NCI-H2171 (cell line): ENCODE results near the gene MTFMT.
A peak's percentile ranks its signal among the peaks of the same experiment; 100 is the strongest.
"Not testable (repeated sequence)": the region's sequence is repeated elsewhere in the genome, so short reads cannot be mapped to it uniquely, and the experiment has no call there.

Experiments
- DNase-seq: peaks from one replicate; lab custom pipeline; 2025; lab: John Stamatoyannopoulos, UW

The MTFMT gene

GRCh38 chr15:65038836-65039235 lies 9.4 kb upstream of the MTFMT start:
- DNase-seq: no peak

GRCh38 chr15:65038428-65038827 lies 9.0 kb upstream of the MTFMT start:
- DNase-seq: no peak

- DNase-seq: no peak
Observed at GRCh38 chr15:65037309-65037708, 7.9 kb upstream of the MTFMT start.

- no peak for DNase-seq
Observed at GRCh38 chr15:65034719-65035118, 5.3 kb upstream of the MTFMT start.

- peak; percentile 11 for DNase-seq
Observed at GRCh38 chr15:65033659-65034269, 4.3 kb upstream of the MTFMT start.

GRCh38 chr15:65032801-65033537 lies 3.5 kb upstream of the MTFMT start:
- no peak for DNase-seq

GRCh38 chr15:65029736-65030208 lies 333 bp upstream of the MTFMT start:
- no peak for DNase-seq

- no peak for DNase-seq
Observed at GRCh38 chr15:65028338-65028737, 1.1 kb downstream of the MTFMT start.

- DNase-seq: no peak
Observed at GRCh38 chr15:65027593-65027992, 1.8 kb downstream of the MTFMT start.

- DNase-seq: no peak
Observed at GRCh38 chr15:65026756-65027155, 2.7 kb downstream of the MTFMT start.

- no peak for DNase-seq
Observed at GRCh38 chr15:65021488-65021887, 8.0 kb downstream of the MTFMT start.

- no peak for DNase-seq
Observed at GRCh38 chr15:65020419-65020818, 9.0 kb downstream of the MTFMT start.

GRCh38 chr15:65011198-65011597 lies 18.2 kb downstream of the MTFMT start:
- DNase-seq: not testable (repeated sequence)

GRCh38 chr15:65008983-65009382 lies 20.5 kb downstream of the MTFMT start:
- no peak for DNase-seq

GRCh38 chr15:65006876-65007275 lies 22.6 kb downstream of the MTFMT start:
- DNase-seq: no peak

- no peak for DNase-seq
Observed at GRCh38 chr15:65004993-65005392, 24.4 kb downstream of the MTFMT start.

GRCh38 chr15:64997745-64998375 lies 31.6 kb downstream of the MTFMT start:
- no peak for DNase-seq

GRCh38 chr15:64997066-64997465 lies 32.4 kb downstream of the MTFMT start:
- no peak for DNase-seq

- no peak for DNase-seq
Observed at GRCh38 chr15:64993290-64993689, 36.1 kb downstream of the MTFMT start.

- peak; percentile 6 for DNase-seq
Observed at GRCh38 chr15:64991536-64992135, 37.8 kb downstream of the MTFMT start.

- DNase-seq: no peak
Observed at GRCh38 chr15:64990168-64990470, 39.3 kb downstream of the MTFMT start.

- DNase-seq: peak; percentile 85
Observed at GRCh38 chr15:64989416-64990167, 39.8 kb downstream of the MTFMT start, which contains the start of gene SPG21. Gene SPG21, minus strand, starts transcription at chr15:64989914. Its CDS starts 6,345 bp downstream, at chr15:64983569.
